GM06990 (cell line): ENCODE measurements around the gene VPS72.

Experiments used
- DNase-seq: peaks from one replicate; pipeline ENCODE4 v3.0.0-alpha.2; 2011; ENCODE audit not compliant: insufficient read length; ENCODE audit errors: extremely low read depth
- H3K27me3 ChIP-seq: replicated peaks from 2 replicates; pipeline ENCODE4 v1.6.0; 2011; ENCODE audit warnings: low read length; ENCODE audit not compliant: control insufficient read depth, insufficient read depth
- H3K36me3 ChIP-seq: 2 replicates; pipeline ENCODE4 v1.5.1; 2011; ENCODE audit warnings: low read length; ENCODE audit not compliant: control insufficient read depth, insufficient read depth
- H3K4me3 ChIP-seq: replicated peaks from 2 replicates; pipeline ENCODE4 v1.5.1; 2011; ENCODE audit warnings: low read depth, mild to moderate bottlenecking, control low read depth, low read length
- CTCF ChIP-seq: IDR thresholded peaks from 2 replicates; pipeline ENCODE4 v1.5.1; 2011; ENCODE audit warnings: low read length, control low read depth, mild to moderate bottlenecking, inconsistent platforms; ENCODE audit not compliant: insufficient read depth, poor library complexity, severe bottlenecking

Gene VPS72

DNA sequence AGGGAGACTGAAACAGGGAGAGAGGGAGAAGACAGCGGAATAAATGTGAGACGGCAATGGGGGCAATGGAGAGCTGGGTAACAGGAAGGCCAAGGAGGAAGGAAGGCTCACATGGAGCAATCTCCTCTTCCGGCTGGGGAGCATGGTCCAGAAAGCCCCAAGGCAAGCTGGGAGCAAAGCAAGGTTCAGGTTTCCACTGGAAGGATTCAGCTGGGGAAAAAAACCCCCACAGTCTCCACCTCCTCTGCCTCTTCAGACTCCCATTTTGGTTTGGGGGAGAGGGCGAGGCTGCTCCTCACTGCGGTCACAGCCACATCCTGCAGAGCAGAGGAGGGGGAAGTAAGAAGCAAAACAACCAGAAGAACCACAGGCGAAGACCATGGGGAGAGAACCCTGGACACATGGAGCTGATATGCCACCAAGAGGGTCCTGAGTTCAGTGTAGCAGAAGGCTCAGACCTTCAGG is 32.9 kb downstream of the VPS72 start:
- DNase-seq = peak; percentile 52
- peak overlapping the region; percentile 82 for H3K4me3 ChIP-seq
- no peak for TF ChIP-seq CTCF

DNA sequence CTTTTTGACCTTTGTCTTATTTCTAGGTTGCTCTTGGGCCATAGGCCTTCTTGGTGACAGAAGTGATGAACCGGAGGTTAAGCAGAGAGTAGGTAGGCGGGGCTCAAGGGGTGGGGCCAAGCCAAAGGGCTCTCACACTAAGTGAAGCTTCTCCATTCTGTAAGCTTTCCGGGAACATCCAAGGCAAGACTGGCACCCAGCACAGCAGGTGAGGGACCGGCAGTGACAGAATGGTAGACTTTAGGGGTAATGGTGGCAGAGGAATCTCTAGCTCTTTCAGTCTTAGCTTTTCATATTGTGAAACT is 33.5 kb downstream of the VPS72 start, which contains the start of gene TNFAIP8L2:
Gene TNFAIP8L2 (plus strand): TSS at position 135 of the 305 bp plus-strand sequence. CDS start 2,049 bp downstream, outside the sequence.
- H3K36me3 ChIP-seq = peaks cover 2% of the 10 kb centered on the region; the same call in 1 of the 2 replicates
- peak; percentile 56 for DNase-seq
- peak within 1 kb of the TSS; percentile 82 for H3K4me3 ChIP-seq
- no peak for TF ChIP-seq CTCF
- H3K27me3 ChIP-seq = no peaks in the 10 kb centered on the region

More for the DNA sequence above, 32.9 kb downstream of the VPS72 start:
- H3K27me3 ChIP-seq = no peaks in the 10 kb centered on the region
- peaks cover 2% of the 10 kb centered on the region; the same call in 1 of the 2 replicates for H3K36me3 ChIP-seq

- TF ChIP-seq CTCF = no peak
- H3K4me3 ChIP-seq = no peak overlapping the region
- H3K27me3 ChIP-seq = peaks cover 2% of the 10 kb centered on the region
- DNase-seq = no peak
- H3K36me3 ChIP-seq = no peaks in the 10 kb centered on the region
Measured at GRCh38 chr1:151147665-151148064, 42.3 kb downstream of the VPS72 start.

DNA sequence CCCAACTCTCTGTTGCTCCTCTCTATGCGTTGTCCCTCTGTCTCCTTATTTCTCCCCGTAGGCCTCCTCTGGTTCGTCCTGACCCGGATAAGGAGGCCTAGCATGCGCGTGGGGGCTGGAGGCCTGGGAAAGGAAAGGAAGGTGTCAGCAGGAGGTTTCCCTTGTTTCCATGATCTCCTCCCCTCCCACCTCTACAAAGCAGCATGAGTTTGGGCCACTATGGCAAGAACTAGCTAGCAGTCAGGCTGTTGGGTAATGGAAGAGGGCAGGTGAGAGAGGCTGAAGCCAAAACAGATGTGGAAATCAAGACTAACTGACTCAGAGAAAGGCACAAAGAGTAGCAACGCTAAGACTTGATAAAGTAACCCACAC is 42.9 kb downstream of the VPS72 start:
- peaks cover 2% of the 10 kb centered on the region for H3K27me3 ChIP-seq
- peak overlapping the region; percentile 85 for H3K4me3 ChIP-seq
- no peak for TF ChIP-seq CTCF
- DNase-seq = no peak
- no peaks in the 10 kb centered on the region for H3K36me3 ChIP-seq

GRCh38 chr1:151146412-151147131 is 43.4 kb downstream of the VPS72 start, which contains the start of gene SEMA6C:
SEMA6C (minus strand) TSS chr1:151146631; CDS start chr1:151142621, 4,010 bp downstream.
- no peak for TF ChIP-seq CTCF
- peak; percentile 84 for DNase-seq
- H3K4me3 ChIP-seq = peak within 1 kb of the TSS; percentile 85
- H3K27me3 ChIP-seq = peaks cover 2% of the 10 kb centered on the region
- H3K36me3 ChIP-seq = no peaks in the 10 kb centered on the region

- peaks cover 2% of the 10 kb centered on the region for H3K27me3 ChIP-seq
- DNase-seq = no peak
- no peak for TF ChIP-seq CTCF
- H3K36me3 ChIP-seq = no peaks in the 10 kb centered on the region
- peak overlapping the region; percentile 85 for H3K4me3 ChIP-seq
Measured at GRCh38 chr1:151146072-151146411, 44.0 kb downstream of the VPS72 start.
